ENCODE data around the gene MANSC1.
A peak's percentile ranks its signal among the peaks of the same experiment; 100 is the strongest.

The MANSC1 gene

DNA sequence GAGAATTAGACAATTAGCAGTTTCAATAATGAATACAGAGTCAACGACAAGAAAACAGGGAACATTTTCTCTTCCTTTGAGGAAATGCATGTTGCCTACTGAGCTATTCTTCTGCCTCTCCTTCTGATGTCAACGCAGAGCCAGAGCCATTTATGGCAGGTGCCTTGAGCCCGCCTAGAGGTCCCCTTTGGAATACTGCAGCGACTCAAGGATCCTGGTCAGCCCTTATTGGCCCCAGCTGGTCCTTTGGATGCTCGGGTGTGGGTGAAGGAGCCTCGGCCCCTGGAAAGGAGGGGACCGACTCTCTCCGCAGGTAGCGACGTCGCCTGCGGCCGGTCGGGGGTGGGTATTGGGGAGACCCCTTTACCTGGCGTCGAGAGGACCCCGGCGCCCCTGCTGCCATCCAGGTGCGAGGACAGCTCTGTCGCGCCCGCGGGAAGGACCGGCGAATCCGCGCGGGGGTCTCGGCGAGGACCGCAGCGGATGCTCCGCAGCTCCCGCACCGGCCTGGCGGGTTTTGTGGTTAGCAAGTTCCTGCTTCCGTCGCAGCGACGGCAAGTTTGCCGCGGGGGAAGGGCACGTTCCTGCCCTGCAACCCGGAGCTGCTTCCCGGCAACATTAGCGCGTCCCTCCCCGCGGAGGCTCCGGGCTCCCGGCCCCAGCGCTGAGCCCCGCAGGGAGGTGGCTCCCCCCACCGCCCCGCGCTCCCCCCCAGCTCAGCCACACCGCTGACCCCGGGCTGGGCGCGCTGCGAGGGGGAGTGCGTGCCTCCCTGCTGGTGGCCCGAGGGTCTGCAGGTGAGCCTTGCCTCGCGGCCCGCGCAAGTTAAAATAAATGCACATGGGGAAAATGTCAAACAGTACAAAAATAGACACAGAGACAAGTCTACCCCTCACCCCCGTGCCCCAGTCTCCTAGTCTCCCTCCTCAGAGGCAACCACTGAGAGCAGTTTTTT is at the start of gene MANSC1:
TSS of gene MANSC1 (minus strand) at position 532 of the 955 bp plus-strand sequence. CDS start 6,928 bp downstream, outside the sequence.
- peak within 1 kb of the TSS; percentile 94 for H3K27ac ChIP-seq
- DNase-seq (ENCODE audit: low read depth, low spot score) = no peak

DNA sequence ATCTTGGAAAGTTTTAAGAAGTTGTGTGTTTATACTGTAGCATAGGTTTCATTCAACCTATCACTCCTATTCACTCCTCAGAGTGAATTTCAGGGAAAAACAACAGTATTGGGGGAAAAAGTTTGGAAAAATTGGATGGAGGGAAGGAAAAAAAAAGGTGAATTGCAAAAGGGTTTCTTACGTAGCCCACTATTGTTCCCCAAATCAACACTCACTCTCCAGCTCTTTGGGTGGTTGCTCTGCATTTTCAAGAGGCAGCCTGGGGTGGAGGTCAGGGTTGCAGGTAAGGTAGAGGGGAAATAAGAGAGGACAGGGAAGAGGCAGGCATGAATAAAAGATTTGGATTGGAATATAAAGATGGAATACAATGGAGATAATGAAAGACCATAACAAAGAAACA is 49.1 kb upstream of the MANSC1 start:
- DNase-seq (ENCODE audit: low read depth, low spot score) = no peak
- H3K27ac ChIP-seq = no peak overlapping the region

DNA sequence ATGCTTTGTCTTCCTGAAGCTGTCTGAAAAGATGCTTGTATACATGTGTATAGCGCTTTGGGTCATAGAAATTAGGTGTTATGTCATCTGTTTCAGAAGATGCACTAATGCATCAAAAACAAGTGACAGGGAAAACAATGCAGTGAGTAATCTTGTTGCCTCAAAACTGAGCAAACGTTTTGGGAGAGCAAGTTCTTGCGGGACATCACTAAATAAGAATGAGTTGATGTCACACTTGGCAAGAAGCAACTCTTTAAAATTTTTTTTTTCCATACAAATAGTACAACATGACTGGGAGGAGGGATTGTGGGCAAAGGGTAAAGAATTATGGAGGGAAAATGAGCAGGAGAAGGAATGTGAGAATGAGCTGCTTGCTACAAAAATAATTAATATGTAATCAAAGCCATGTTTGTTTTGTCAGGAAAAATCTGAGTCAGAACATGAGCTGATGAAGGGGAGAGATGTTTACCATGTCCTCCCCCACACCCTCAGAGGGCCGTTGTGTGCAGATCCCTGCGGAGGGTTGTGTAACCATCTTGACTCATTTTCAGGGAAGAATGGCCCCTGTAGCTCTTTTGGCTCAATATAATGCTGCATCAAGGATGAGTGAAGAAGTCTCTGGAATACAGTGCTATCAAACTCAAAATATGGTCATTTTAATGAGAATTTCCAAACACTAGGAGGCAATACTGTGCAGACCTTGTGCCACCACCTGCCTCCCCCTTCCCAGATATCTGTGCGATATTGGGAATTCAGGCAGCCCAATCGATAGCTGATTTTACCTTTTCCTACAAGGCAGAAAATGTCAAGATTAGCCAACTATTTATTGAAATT is 48.2 kb upstream of the MANSC1 start:
- H3K27ac ChIP-seq = peak overlapping the region; percentile 61
- peak; percentile 88 for DNase-seq (ENCODE audit: low read depth, low spot score)

DNA sequence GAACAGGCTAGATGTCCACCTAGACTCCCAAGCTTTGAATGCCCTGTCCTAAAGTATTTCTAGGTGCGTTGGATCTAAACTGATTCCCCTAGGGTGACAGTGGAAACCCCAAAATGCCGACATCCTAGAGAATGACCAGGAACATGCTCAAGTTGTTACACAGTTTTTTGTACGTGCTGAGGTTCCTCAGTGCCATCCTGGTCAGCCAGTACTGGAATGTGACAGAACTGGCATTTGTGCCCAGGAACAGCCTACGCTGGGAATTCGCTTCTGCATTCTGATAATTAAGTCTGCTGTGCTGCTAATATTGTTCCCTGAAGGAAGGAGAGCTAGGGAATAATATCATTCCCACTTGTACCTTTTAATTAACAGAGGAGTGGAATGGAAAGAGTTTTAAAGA is 47.1 kb upstream of the MANSC1 start:
- no peak for DNase-seq (ENCODE audit: low read depth, low spot score)
- no peak overlapping the region for H3K27ac ChIP-seq

DNA sequence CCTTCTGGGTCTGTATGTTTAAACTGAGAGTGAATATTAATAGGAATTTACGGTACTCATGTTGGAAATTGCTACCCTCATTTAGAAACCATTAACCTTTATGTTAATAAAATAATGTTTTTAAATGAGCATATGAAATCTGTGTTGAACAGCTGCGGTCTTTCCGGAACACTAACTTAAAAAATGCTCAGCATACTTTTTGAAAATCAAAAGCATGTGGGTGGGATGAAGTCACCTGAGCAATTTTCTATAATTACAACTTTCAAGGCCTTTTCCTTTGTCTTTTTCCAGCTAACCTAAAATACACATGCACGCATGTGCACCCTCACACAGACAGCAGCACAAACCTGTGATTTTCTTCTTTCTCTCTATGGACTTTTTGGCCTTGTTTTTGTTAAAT is 46.7 kb upstream of the MANSC1 start:
- DNase-seq (ENCODE audit: low read depth, low spot score) = no peak
- H3K27ac ChIP-seq = no peak overlapping the region

DNA sequence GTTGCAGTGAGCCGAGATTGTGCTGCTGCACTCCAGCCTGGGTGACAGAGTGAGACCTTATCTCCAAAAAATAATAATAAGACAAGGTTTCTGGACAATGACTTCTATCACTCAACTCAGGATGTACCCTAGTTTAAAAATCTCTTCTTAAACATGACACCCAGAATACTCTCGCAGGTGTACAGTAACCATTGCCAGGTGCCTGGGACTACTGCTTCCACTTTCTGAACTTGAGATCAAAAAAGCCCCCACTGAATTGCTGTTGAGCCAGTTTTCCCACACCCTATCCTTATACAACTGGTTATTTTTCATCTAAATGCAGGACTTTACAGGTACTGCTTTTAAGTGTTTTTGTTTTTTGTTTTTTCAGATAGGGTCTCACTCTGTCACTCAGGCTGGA is 43.1 kb upstream of the MANSC1 start:
- no peak for DNase-seq (ENCODE audit: low read depth, low spot score)
- no peak overlapping the region for H3K27ac ChIP-seq

DNA sequence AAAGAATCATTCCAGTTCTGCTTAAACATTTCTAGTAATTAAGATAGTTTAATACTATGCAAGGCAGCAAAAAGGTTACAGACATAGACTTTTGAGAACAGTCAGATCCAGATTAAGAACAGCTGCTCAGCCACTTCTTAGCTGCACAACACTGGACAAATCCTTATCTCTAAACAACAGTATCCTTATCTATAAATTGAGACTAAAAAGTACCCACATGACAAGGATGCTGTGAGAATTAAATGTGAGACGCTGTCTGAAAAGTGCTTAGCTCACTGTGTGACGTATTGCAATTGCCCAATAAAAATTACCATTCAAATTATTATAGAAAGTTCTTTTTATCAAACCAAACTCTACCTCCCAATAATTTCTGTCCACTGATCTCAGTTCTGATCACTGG is 42.4 kb upstream of the MANSC1 start:
- H3K27ac ChIP-seq = no peak overlapping the region
- no peak for DNase-seq (ENCODE audit: low read depth, low spot score)

DNA sequence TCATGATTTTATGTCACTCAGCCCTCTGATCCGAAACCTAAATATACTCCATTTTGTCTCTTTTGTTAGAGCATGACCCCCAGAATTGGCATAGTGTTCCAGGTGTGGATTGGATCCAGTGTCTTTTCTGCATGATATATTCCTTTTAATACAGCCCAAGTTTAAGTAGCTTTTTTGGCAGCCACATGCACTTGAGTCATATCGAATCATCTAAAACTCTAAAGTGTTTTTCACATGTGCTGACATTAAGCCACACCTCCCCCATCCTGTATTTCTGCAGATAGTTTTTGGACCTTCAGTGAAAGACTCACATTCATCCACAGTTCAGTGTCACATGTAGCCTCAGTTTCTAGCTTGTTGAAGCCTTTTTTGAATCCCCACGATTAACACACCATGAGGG is 37.5 kb upstream of the MANSC1 start:
- no peak for DNase-seq (ENCODE audit: low read depth, low spot score)
- H3K27ac ChIP-seq = no peak overlapping the region

DNA sequence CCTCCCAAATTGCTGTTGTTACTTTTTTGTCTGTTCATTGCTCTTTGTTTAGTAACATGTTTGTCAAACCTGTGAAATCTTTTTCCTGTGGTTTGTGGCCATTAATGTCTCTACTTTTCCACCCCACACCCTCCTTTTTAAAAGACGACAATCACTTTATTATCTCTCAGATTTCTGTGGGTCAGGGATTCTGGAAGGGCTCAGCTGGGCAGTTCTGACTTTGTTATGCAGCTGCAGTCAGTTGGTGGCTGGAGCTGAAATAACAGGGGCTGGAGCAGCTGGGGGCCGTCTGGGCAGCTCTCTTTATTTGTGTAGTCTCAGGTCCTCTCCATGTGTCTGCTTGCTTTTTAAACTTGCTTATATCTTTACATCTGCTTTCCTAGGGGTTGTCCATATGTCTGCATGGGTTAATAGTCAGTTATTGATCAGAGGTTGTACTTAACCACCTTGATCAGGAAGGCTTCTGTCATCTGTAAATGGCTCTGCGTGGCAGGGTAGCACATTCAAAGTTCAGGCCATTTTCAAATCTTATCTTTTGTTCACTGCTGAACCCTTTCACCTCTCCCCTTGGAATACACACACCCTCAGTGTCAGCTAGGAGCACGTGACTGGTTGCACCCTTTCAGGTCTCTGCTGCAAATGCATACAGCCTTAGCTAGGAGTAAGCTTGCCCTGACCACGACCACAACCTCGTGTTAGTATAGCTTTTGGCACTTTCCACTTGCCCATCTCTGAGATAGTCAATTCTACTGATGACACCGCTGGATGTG is 34.7 kb upstream of the MANSC1 start:
- no peak overlapping the region for H3K27ac ChIP-seq
- no peak for DNase-seq (ENCODE audit: low read depth, low spot score)

DNA sequence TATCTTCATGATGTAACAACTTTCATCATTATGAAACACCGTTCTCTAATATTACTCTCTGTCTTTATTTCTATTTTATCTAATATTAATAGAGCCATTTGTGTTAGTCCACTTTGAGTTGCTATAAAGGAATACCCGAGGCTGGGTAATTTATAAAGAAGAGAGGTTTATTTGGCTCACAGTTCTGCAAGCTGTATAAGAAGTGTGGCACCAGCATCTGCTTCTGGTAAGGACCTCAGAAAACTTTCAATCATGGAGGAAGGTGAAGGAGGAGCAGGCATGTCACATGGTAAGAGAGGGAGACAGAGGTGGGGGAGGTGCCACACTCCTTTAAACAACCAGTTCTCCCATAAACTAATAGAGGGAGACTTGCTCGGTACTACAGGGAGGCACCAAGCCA is 31.9 kb upstream of the MANSC1 start:
- DNase-seq (ENCODE audit: low read depth, low spot score) = no peak
- H3K27ac ChIP-seq = no peak overlapping the region

DNA sequence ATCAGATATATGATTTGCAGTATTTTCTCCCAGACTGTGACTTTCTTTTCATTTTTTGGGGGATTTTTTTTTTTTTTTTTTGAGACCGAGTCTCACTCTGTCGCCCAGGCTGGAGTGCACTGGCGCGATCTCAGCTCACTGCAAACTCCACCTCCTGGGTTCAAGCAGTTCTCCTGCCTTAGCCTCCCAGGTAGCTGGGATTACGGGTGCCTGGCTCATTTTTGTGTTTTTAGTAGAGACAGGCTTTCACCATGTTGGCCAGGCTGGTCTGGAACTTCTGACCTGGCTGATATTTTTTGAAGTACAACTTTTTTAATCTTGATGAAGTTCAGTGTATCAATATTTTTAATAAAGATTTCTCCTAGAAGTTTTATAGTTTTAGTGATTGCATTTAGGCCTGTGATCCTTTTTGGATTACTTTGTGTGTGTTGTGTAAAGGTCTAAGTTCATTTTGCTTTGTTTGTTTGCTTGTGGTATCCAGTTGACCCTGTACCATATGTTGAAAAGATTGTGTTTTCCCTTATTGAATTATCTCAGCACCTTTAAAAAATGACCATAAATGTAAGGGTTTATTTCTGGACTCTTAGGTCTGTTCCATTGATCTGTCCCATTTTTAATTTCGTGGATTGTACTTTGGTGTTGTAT is 31.0 kb upstream of the MANSC1 start:
- no peak for DNase-seq (ENCODE audit: low read depth, low spot score)
- no peak overlapping the region for H3K27ac ChIP-seq

DNA sequence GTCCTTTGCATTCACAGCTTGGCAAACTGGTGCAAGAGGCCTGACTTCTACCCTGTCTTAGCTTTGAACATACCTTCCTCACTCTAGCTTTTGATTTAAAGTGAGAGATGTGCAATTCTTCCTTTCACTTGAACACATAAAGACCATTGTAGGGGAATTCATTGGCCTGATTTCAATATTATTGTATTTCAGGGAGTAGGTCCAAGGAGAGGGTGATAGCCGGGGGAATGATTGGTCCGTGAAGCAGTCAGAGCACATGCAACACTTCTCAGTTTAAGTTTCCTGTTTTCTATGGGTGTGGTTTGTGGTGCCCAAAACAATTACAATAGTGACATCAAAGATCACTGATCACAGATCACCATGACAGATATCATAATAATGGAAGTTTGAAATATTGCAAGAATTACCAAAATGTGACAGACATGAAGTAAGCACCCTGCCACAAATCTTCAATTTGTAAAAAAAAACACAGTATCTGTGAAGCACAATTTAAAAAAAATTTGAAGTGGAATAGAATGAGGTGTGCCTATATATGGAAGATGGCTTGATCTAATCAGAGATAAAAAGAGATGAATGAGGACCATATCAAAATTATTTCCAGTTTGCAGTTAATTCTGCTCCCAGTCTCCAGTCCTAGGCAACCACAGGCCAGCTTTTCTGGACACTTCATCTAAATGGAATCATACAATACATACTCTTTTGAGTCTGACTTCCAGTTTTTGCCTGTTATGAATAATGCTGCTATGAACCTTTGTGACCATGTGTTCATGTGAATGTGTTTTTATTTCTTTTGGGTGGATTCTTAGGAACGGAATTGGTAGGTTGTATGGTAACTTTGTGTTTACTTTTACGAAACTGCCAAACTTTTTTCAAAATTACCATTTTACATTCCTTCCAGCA is 30.0 kb upstream of the MANSC1 start:
- no peak overlapping the region for H3K27ac ChIP-seq
- no peak for DNase-seq (ENCODE audit: low read depth, low spot score)

DNA sequence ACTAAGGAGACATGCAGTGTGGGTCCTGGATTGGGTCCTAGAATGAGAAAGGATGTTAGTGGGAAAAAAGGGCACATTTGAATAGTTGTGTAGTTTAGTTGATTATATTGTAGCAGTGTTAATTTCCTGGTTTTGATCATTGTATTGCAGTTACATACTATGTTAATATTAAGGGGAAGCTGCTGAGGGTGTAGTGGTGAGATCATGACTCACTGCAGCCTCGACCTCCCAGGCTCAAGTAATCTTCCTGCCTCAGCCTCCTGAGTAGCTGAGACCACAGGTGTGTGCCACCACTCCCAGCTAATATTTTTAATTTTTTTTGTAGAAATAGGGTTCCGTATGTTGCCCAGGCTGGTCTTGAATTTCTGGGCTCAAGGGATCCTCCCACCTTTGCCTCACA is 28.6 kb upstream of the MANSC1 start:
- no peak overlapping the region for H3K27ac ChIP-seq
- no peak for DNase-seq (ENCODE audit: low read depth, low spot score)

DNA sequence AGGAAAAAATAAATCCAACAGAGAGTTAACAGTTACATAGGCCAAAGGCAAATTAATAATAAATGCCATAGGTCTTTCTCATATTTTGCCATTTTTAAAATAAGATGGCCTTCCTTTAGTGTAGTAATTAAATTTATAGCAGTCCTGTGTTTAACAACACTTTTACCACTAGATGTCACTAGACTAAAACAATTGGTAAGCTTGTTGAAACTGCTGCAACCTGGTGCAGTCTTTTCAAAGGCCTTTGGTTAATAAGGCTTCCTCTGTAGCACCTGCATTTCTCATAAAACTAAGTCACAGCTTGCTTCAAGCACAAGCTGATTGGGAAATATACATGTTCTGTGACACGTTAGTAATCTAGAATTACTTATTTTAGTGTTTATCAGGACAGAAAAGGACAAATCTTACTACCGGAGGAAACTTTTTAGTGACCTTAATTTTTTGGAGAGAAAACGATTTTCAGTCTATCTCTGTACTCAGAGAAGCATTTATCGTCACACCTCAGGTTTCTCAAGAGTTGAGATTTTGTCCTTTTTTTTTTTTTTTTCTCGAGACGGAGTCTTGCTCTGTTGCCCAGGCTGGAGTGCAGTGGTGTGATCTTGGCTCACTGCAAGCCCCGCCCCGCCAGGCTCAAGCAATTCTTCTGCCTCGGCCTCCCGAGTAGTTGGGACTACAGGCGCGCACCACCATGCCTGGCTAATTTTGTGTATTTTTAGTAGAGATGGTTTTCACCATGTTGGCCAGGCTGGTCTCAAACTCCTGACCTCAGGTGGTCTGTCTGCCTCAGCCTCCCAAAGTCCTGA is 26.8 kb upstream of the MANSC1 start:
- peak; percentile 52 for DNase-seq (ENCODE audit: low read depth, low spot score)
- no peak overlapping the region for H3K27ac ChIP-seq

DNA sequence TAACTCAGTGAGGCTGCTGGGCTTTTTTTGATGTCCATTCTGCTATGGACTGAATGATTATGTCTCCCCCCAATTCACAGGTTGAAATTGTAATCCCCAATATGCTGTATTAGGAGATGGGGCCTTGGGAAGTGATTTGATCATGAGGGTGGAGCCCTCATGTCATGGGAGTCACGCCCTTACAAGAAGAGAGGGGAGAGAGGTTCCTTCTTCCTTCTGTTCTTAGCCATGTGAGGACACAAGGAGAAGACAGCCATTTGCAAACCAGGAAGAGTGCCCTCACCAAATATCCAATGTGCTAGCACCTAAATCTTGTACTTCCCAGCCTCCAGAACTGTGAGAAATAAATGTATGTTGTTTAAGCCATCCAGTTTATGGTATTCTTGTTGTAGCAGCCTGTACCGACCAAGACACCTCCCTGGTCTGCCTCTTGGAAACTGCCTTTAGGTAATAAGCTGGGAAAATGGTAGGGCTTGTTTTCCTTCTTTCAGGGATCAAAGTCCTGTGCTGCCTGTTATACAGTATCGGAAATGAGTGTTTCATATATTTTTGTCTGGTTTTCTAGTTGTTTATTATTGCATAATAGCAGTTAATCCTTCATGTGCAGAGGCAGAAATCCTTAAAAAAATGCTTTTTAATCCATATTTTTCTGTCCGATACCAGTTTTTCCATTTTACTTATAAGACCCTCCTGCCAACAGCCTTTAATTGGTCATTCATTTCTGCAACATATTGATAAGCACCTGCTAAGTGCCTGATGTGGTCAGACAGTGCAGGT is 23.1 kb upstream of the MANSC1 start:
- DNase-seq (ENCODE audit: low read depth, low spot score) = no peak
- no peak overlapping the region for H3K27ac ChIP-seq

DNA sequence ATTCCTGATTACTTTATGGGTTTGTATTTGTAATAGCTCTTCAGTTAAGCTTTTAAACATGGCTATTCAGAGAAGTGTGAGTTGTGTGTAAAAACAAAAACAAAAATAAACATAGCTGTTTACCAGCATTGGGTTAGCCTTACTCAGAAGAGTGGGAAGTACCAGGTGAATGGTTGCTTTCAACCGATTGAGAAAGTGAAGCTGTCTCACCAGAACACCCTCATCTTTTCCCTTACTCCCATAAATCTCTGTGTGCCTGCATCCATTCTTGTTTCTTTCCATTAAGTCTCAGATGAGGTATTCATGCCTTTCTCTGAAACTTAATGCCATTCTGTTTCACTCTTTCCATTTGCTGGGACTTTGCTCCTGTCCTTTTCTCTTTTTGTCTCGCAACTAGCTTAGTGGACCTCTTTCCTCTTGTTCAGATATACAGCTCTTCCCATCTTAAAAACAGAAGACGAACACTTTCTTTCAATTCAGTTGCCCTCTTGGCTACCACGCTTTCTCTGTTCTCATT is 17.5 kb upstream of the MANSC1 start:
- H3K27ac ChIP-seq = no peak overlapping the region
- DNase-seq (ENCODE audit: low read depth, low spot score) = no peak

Measured in epithelial cell of prostate (primary cell).